Tibial artery (tissue), 4 donors: ENCODE data around the gene PDE11A.

Source experiments
- DNase-seq, 2 donors: peaks; one replicate each; pipeline ENCODE4 v3.0.0-alpha.2; 2019
- H3K27ac ChIP-seq, 2 donors: fragments of 200-600 bp; sonication (generic) in 1 of 2; 1 replicate in 1 of 2; 2 replicates in 1 of 2; pipeline ENCODE4 v1.5.1; 2018 to 2019; ENCODE audit warnings: mild to moderate bottlenecking in 1 of 2
- H3K27me3 ChIP-seq, 2 donors: fragments of 200-600 bp; sonication (generic) in 1 of 2; one replicate each; pipeline versions ENCODE4 v1.5.1 to v1.6.0; 2016 to 2019
- H3K36me3 ChIP-seq, 3 donors: fragments of 200-600 bp; sonication (generic) in 2 of 3; one replicate each; pipeline ENCODE4 v1.5.1; 2016 to 2019; ENCODE audit warnings: mild to moderate bottlenecking in 2 of 3
- H3K4me1 ChIP-seq, 4 donors: fragments of 200-600 bp; sonication (generic) in 2 of 4; 1 replicate in 3 of 4; 2 replicates in 1 of 4; pipeline ENCODE4 v1.5.1; 2016 to 2019
- H3K4me3 ChIP-seq, 2 donors: fragments of 200-600 bp; sonication (generic) in 1 of 2; 1 replicate in 1 of 2; 2 replicates in 1 of 2; pipeline ENCODE4 v1.5.1; 2018 to 2019; ENCODE audit warnings: mild to moderate bottlenecking in 2 of 2
- H3K9me3 ChIP-seq, 3 donors: fragments of 200-600 bp; sonication (generic) in 1 of 3; one replicate each; pipeline ENCODE4 v1.5.1; 2016 to 2019
- CTCF ChIP-seq, 2 experiments: fragments of 200-600 bp in 1 of 2; fragments of 450-650 bp in 1 of 2; IDR thresholded peaks; one replicate each; pipeline ENCODE4 v1.5.1; 2017 to 2019; ENCODE audit warnings: antibody characterized with exemption in 2 of 2, mild to moderate bottlenecking in 1 of 2, moderate library complexity in 1 of 2
- intact Hi-C: fragments of 100-400 bp; cut with DNase I; formaldehyde crosslinking; loops from one replicate; pipeline ENCODE4 v1.15.0; 2023; ENCODE audit warnings: low total_unique reads

PDE11A gene

GRCh38 chr2:177822941-177823340 is 249.6 kb downstream of the PDE11A start:
- intact Hi-C loops = no loop called here
- no peak for TF ChIP-seq CTCF (IDR thresholded peaks at IDR 0.05)
- no peaks in the 10 kb centered on the region for H3K27me3 ChIP-seq
- DNase-seq = no peak
- no peak overlapping the region for H3K27ac ChIP-seq
- no peaks in the 10 kb centered on the region for H3K36me3 ChIP-seq
- no peaks in the 10 kb centered on the region for H3K9me3 ChIP-seq
- H3K4me3 ChIP-seq = no peak overlapping the region
- H3K4me1 ChIP-seq = no peaks in the 10 kb centered on the region

- intact Hi-C loops = no loop called here
- Histone ChIP-seq H3K27me3 (no peaks in the 10 kb centered on the region), H3K9me3 (no peaks in the 10 kb centered on the region), H3K4me1 (no peaks in the 10 kb centered on the region), H3K27ac (no peak overlapping the region), H3K4me3 (no peak overlapping the region), H3K36me3 (no peaks in the 10 kb centered on the region)
- no peak for TF ChIP-seq CTCF (IDR thresholded peaks at IDR 0.05)
- DNase-seq = no peak
Observed at GRCh38 chr2:177818412-177818811, 254.2 kb downstream of the PDE11A start.

- Histone ChIP-seq H3K4me3 (no peak overlapping the region), H3K36me3 (no peaks in the 10 kb centered on the region), H3K27ac (no peak overlapping the region), H3K27me3 (no peaks in the 10 kb centered on the region), H3K4me1 (no peaks in the 10 kb centered on the region), H3K9me3 (no peaks in the 10 kb centered on the region)
- no peak for TF ChIP-seq CTCF (IDR thresholded peaks at IDR 0.05)
- no peak for DNase-seq
- intact Hi-C loops = no loop called here
Observed at GRCh38 chr2:177817300-177817699, 255.3 kb downstream of the PDE11A start.

DNA sequence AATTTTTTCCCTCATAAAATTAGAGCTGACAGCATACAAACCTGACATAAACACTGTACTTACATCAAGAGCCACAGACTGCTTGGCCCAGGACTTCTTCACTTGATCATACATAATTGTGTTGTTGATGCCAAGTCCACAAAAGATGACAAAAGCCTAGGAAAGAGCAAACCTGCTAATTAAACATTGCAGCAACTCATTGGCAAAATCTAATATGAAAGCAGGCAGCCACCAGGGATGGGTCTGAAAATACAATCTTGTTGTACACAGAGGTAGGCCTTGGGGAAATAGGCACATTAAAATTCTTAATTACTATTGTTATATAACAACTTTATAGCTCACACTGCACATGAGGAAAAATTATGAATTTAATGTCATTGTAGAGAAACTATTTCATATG is 255.8 kb downstream of the PDE11A start:
- no peaks in the 10 kb centered on the region for H3K27me3 ChIP-seq
- TF ChIP-seq CTCF (IDR thresholded peaks at IDR 0.05) = no peak
- H3K9me3 ChIP-seq = no peaks in the 10 kb centered on the region
- H3K4me1 ChIP-seq = no peaks in the 10 kb centered on the region
- intact Hi-C loops = no loop called here
- H3K4me3 ChIP-seq = no peak overlapping the region
- no peaks in the 10 kb centered on the region for H3K36me3 ChIP-seq
- no peak overlapping the region for H3K27ac ChIP-seq
- DNase-seq = no peak

- H3K4me3 ChIP-seq = no peak overlapping the region
- H3K4me1 ChIP-seq = no peaks in the 10 kb centered on the region
- H3K36me3 ChIP-seq = no peaks in the 10 kb centered on the region
- no peak for TF ChIP-seq CTCF (IDR thresholded peaks at IDR 0.05)
- DNase-seq = no peak
- H3K9me3 ChIP-seq = no peaks in the 10 kb centered on the region
- no peak overlapping the region for H3K27ac ChIP-seq
- intact Hi-C loops = no loop called here
- H3K27me3 ChIP-seq = no peaks in the 10 kb centered on the region
Observed at GRCh38 chr2:177812713-177813396, 259.7 kb downstream of the PDE11A start.

- TF ChIP-seq CTCF (IDR thresholded peaks at IDR 0.05) = no peak
Observed at GRCh38 chr2:177810906-177811305, 261.7 kb downstream of the PDE11A start.

More at GRCh38 chr2:177810906-177811305, 261.7 kb downstream of the PDE11A start:
- Histone ChIP-seq H3K4me1 (no peaks in the 10 kb centered on the region), H3K27ac (no peak overlapping the region), H3K36me3 (no peaks in the 10 kb centered on the region), H3K9me3 (no peaks in the 10 kb centered on the region), H3K4me3 (no peak overlapping the region), H3K27me3 (no peaks in the 10 kb centered on the region)
- no peak for DNase-seq
- intact Hi-C loops = no loop called here
